Measurements from ENCODE around the gene AGBL4.
"Not testable (repeated sequence)": the region's sequence is repeated elsewhere in the genome, so short reads cannot be mapped to it uniquely, and the experiment has no call there.

Gene AGBL4

DNA sequence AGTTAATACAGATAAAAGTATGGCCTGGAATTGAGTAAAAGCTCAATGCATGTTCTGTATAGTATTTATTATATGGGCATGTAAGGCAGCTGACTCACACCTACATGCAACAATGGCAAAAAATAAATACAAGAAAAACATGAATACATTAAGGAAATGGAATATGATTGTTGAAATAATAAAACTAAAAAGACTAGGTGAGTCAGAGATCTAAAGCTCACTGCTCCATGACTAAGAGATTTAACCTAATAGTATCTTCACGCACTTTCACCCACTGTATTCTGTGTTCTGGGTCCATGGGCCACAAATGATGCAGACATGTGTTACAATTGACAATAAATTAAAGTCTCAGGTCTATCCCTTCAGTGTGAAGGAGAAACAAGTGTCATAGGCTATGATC, 607.0 kb downstream of the AGBL4 start:
- DNase-seq = no peak

DNA sequence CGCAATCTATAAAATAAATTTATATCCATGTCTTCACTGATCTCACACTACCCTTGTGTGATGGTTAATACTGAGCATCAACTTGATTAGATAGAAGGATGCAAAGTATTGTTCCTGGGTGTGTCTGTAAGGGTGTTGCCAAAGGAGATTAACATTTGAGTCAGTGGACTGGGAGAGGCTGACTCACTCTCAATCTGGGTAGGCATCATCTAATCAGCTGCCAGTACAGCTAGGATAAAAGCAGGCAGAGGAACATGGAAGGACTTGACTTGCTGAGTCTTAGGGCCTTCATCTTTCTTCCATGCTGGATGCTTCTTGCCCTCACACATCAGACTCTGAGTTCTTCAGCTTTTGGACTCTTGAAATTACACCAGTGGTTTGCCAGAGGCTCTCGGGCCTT, 615.4 kb downstream of the AGBL4 start:
- no peak for DNase-seq

DNA sequence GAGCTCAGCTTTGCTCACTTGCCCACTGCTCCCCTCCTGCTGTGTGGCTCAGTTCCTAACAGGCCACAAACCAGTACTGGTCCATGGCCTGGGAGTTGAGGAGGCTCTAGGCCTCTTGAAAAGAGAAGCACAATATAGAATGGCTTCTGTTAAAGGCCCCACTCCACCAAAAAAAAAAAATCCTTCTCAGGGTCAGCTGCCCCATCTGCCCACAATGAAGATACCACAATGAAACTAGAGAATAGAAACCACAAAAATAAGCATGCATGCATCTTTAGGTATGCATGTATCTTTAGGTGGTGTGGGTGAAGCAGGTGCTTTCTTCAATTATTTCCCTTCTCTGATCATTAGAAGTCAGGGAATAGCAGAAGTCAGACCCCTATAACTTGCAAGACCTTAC, 626.7 kb downstream of the AGBL4 start:
- no peak for DNase-seq

DNA sequence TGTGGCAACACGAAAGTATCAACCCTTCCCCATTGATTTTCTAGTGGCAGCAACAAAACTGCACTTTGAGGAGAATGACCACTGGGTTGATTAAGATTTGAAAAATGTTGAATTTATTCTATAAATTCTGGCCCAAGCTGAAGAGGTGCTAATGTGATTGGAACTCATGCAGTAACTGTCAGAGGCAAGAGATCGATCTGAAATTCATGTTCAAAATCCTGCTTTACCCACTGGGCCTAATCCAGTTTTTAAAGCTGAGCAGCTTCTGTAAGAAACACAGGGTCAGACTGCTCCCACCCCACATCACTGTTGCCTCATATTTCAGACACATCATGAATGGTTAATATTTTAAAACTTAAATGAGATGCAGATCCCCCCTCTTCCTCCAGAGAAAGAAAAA, 629.6 kb downstream of the AGBL4 start:
- DNase-seq = no peak

DNA sequence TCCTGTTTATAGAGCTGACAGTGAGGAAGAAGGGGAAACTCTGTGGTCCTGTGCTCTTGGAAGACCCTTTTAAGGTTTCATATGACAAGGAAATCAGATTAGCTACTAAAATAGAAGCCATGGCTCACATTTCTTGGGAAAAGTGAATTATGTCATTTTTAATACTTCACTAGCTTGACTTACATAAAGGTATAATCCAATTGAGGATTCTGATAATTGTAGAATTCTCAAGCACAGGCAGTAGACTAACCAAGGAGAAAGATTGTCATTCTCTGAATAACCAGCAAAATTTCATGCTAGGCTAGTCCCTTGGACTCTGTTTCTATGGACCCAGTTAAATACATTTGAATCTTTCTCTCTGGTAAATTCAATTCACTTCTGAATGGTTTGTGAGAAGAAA, 634.1 kb downstream of the AGBL4 start:
- no peak for DNase-seq

DNA sequence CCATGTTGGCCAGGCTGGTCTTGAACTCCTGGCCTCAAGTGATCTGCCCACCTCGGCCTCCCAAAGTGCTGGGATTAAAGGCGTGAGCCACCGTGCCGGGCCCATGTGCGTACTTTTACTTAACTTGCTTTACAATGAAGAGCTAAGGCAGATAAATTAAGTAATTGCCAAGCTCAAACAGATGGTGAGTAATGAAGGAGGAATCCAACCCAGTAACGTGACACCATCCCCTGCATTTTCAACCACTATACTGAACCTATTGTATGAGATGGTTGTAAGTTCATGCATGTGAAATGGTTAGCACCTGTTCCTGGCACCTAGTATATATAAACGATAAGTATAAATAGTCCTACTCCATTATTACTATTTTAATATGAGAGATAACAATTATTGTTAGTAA, 659.1 kb downstream of the AGBL4 start:
- DNase-seq = no peak

DNA sequence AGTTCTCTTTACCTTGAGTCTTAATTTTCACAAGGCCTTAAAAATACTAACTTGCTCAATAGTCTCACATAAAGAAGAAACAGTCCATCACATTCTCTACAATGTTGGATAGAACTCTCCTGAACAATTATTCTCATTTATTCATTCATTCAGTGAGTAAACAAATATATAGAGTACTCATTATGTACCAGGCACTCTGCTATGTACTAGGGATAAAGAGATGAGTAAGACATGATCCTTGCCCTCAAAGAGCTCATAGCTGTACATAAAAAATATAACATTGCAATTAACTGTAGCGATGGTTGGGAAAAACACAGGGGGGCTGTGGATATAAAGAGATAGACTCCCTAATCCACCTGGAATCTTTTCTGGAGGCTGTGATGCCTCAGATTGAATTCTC, 660.1 kb downstream of the AGBL4 start:
- DNase-seq = no peak

DNA sequence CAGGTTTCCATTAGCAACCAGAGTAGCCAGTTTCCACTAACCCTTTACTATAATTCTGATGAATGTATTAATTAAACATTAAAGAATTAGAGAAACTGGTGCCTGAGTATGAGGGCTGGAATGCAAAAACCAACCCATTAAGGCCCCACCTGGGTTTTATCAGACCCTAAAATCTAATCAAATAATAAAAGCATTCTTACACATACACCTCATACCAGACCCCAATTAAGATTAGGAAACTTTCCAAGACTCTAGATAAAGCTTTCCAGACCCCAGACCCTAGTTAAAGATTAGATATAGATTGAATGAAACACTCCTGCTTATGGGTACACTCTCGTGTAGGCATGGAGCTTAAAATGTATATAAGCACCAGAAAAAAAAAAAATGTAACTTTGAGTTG, 665.7 kb downstream of the AGBL4 start:
- DNase-seq = no peak

DNA sequence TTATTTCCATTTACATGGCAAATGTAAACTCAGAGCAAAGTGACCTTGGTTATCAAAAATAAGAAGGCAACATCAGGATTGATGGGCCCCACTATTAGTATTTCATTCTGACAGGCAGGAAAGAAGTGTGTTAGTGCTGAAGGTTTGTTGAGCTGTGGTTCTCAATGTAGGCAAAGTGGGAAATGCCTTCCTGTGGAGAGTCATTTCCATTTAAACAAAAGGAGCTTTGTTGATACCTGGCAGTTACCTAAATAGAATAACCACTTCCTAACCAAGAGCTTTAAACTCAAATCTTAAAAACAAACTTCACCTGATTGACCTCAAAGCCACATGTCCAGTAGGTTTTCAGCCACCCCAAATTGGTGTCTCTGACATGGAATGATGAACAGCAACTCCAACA, 667.2 kb downstream of the AGBL4 start:
- DNase-seq = no peak

DNA sequence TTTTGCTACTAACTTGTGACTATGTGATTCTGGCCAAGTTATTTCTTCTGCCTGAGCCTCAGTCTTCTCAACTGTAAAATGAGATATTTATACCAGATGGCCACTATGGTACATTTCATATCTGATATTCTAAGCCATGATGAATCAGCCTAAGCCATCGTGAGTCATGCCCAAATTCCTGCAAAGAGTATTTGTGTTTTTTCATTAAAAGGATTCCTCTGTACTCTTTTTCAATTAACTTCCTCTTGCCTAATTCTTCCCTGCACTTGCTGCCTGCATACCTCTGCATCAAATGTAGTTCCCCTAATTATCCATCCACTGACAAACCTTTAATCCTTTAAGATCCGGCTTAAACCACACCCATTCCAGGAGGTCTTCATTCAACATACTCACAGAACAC, 672.0 kb downstream of the AGBL4 start:
- no peak for DNase-seq

DNA sequence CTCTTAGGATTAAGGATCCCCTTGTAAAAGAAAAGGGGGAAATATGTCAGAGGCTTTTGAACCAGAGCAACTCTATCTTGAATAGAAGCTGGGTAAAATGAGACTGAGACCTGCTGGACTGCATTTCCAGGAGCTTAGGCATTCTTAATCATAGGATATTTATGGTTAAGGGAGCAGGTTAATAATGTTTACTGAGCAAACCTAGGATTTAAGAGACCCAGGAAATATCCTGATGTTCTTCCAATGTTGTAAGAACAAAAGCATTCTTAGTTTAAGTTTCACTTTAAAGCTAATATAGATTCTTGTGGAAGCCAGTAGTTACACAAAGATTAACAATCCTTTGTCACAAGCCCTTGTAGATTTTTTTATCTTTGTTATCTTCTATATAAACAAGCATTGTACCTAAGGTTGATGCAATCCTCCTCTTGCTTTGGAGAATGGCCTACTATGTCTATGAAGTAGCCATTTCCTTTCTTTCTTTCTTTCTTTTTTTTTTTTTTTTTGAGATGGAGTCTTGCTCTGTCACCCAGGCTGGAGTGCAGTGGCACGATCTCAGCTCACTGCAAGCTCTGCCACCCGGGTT, 676.9 kb downstream of the AGBL4 start:
- DNase-seq = no peak

DNA sequence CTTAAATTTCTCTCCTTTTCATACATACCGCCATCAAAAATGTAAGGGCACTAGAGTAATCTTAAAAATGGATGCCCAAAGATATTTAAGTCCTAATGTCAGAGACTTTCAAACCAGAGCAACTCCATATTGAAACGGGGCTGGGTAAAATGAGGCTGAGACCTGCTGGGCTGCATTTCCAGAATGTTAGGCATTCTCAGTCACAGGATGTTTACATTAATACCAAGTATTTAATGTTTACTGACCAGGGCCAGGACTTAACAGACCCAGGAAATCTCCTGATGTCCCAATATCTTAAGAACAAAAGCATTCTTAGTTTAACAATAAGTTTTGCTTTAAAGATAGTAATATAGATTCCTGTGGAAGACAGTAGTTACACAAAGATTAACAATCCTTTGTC, 683.2 kb downstream of the AGBL4 start:
- no peak for DNase-seq

DNA sequence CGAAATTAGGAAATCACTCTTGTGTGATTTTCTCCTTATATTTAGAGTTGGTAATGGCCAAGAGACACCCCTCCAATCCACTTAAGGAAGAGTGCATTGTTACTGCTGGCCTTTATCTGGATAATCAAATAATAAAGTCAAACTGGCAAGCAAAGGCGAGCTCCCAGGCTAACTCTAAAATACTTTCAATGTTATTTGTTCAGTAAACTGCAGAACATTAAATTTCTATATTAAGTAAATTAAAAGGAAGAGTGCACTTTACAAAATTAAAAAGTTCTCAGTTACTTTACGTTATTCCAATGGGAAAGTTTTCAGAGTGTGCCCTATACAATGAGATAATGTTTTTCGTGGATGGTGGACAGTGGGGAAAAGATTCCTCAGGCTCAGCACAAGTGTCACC, 684.7 kb downstream of the AGBL4 start:
- DNase-seq = no peak

DNA sequence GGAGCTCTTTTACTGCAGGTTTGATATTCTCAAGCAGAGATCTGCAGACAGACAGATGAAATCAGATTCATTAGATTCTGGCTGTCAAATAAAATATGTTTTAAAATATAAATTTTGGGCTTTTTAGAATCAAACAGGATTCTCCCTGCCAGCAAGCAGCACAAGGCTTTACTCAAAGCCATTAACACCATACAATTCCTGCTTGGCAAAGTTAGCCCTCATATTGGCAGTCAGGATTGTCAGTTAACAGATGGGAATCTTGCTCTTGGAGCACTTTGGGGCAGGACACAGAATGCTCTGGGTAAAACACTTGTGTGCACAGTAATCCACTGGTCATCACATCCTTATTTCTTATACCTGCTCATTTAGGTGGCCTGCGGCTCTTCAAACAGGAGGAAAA, 686.5 kb downstream of the AGBL4 start:
- no peak for DNase-seq

DNA sequence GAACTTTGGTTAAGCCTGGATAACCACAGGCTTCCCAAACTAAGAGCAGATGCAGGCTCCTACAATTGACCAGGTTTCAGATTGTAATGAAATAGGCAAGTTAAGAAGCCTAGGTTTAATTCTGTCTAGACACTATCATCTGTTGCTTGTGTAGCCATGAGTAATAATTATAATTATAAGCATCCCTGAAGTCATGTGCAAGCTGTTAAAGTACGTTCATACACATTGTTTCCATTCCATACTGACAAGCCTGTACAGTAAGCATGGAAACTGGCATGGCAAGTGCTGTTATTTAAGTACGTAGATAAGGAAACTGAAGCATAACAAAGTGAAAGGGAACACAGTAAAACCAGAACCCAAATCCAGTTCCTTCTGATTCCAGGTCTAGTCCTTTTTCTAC, 689.8 kb downstream of the AGBL4 start:
- DNase-seq = no peak

DNA sequence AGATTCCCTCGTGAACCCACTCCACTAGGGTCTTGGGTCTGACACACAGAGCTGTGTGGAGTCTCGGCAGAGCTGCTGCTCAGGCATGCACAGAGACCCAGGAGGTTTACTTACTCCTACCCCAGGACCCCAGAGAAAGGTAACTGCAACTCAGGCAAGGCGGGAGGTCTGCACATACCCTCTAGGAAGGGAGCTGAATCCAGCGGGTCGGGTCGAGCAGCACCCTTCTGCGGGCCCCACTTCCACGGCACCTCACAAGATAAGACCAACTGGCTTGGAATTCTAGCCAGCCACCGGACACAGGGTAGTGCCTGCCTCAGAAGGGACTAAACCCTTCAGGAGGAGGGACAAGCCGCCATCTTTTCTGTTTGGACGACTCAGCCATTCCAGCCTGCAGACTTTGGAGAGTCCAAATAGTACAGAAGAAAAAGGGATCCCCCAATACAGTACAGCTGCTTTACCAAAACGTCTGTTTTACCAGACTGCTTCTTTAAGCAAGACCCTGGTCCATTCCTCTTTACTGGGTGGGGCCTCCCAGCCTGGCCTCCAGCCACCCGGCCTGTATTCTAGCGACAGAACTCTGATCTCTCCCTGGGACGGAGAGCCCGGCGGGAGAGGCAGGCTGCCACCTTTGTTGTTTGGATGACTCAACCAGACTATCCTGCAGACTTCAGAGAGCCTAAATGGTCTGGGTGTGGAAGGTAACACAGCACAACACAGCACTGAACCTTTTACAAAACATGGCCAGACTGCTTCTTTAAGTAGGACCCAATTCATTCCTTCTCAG, 692.5 kb downstream of the AGBL4 start:
- no peak for DNase-seq

DNA sequence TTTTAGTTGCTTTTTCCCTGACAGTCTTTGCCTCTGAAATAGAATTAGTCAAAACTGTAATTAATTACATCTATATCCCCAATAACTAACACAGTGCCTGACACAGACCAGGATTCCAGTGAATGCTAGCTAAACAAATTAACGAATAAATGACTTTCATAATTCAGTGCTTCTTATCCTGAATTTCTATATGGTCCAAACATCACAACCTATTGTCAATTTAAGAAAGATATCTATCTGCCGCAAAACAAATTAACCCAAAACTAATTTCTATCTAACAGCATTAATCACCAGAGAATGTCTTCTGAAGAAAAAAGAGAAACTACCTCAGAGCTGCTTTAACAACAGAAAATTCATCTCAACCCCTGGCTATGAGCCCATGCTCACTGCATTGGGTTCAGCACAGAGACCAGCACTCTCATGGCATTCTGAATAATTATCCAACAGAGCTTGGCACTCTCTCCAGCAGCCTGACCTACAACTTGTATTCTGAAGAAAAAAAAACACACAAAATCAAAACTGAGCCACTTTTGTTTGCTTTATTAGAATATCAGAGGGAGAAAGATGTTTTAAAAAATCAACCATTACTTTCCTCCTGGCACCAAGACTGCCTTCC, 699.7 kb downstream of the AGBL4 start:
- DNase-seq = no peak

DNA sequence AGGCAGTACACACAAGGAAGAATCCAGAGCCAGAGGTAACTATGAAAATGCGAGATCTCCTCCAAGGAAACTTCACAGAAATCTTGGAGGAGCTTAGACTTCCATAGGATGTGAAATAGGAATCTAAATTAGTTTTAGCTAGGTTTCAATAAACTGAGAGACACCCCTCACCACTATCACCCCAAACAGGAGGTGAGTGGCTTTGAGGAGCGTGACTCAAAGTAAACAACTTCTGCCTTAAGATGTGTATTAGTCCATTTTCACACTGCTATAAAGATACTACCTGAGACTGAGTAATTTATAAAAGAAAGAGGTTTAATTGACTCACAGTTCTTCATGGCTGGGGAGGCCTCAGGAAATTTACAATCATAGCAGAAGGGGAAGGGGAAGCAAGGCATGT, 703.3 kb downstream of the AGBL4 start:
- not testable (repeated sequence) for DNase-seq

DNA sequence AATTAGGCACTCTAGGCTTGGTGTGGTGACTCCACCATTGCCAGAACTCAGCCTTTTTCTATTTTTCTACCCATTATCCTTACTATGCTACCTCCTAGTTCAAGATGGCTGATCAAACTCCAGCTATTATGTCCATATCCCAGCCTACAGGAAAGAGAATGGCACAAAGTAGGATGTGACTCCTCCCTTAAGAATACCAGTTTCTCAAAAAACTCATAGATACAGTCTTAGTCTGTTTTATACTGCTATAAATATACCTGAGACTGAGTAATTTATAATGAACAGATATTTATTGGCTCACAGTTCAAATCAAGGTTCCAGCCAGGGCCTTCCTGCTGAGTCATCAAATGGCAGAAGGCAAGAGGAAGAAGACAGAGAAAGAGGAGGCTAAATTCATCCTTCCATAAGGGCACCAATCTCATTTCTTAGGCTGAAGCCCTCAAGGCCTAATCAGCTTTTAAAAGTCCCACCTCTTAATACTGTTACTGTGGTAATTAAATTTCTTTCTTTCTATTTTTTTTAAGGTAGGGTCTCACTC, 704.3 kb downstream of the AGBL4 start:
- no peak for DNase-seq

DNA sequence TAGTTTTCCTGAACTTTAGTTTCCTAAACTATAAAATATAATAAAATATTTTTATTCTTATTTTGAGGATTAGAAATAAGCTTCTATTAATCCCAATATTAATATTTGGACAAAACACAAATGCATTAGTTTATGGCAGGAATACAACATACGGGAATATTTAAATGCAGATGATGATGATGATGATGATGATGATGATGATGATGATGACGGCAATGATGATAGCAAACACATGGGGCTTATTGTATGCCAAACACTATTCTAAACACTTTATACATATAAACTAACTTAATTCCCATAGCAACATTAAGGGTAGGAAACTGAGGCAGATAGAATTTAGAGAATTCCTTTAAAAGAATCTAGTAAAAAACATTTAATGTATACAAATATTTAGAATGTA, 705.5 kb downstream of the AGBL4 start:
- DNase-seq = no peak

DNA sequence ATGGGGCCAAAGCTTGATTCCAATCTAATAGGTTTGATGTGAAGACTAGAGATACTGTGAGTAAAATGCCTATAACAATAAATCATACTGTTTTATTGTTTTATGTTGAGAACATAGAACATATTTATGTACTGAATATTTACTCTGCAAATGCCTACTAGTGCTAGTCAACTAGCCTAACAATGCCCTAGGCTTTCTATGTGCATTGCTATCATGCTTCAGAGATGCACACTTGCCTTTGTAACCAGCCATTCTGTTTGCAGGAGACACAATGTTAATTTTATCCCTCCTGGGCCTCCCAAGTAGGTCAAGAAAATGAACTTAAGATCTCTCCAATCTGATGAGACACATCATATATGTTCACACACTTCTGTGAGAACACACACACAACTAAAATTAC, 716.3 kb downstream of the AGBL4 start:
- no peak for DNase-seq

DNA sequence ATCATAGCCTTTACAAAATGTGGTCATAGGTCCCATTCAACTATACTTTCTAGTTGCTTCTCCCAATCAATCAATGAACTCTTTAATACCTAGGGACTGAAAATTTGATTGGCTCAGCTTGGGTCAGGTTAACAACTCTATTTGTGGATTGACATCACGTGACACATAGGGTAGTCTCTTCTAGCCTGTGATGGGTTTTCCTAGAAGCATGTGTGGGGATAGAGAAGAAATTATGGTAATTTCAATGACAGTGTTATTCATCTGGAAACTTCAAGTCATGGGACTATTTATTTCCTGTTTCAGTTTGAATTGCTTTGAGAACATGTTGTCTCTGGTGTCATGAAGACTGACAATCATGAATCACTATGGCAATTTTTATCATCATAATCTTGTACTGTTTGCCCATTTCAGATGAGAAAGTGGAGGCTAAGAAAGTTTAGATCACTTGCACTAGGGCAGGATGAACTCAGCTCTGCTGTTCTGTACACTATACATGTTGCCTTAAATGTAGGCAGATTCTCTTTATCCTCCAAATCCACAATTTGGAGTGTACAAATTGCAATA, 717.2 kb downstream of the AGBL4 start:
- DNase-seq = no peak

DNA sequence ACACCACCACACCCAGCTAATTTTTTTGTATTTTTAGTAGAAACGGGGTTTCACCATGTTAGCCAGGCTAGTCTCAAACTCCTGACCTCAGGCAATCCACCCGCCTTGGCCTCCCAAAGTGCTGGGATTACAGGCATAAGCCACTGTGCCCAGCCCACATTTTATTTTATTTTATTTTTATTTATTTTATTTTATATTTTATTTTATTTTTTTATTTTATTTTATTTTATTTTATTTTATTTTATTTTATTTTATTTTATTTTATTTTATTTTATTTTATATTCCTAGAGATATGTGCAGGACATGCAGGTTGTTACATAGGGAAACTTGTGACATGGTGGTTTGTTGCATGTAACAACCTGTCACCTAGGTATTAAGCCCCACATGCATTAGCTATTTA, 721.4 kb downstream of the AGBL4 start:
- not testable (repeated sequence) for DNase-seq

DNA sequence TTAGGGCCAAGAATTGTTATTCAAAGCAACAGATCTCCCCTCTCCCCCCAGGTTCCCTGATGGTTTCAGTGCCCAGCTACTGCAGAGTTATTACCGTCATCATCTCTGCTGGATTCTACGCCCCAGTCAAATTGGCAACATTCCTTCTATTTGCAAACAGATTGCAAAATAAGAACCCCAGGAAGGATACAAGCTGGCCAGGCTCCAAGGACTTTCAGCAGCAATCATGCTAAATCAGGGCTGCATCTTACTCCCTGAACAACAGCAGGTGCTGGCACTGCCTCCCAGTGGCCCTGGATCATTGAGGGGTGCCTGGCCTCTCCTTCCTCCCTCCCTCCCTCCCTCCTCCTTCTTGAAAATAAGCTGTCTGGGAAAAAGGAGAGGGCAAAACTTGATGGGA, 725.5 kb downstream of the AGBL4 start:
- DNase-seq = no peak

Data from stimulated activated CD4-positive, alpha-beta T cell treated with anti-CD3 and anti-CD28 coated beads, Interleukin-4, amount 100 ng/mL, for 1 hour (primary cell).